Glutamatergic neuron (in vitro differentiated cells): ENCODE results near the gene NUAK2. TPM values are rescaled to one million over a fixed set of nuclear protein-coding genes. Genes with fewer than 3 reads are reported as not detected.

Experiments used
- DNase-seq: peaks from one replicate; pipeline ENCODE4 v3.0.0; 2022
- H3K27ac Mint-ChIP-seq: one replicate; pipeline ENCODE4 v1.8.0; 2020; ENCODE audit warnings: mild to moderate bottlenecking, mixed read lengths, inconsistent platforms; ENCODE audit not compliant: unreplicated experiment
- H3K27me3 Mint-ChIP-seq: one replicate; pipeline ENCODE4 v1.8.0; 2020; ENCODE audit warnings: mild to moderate bottlenecking, moderate library complexity, mixed read lengths, inconsistent platforms; ENCODE audit not compliant: unreplicated experiment
- H3K36me3 Mint-ChIP-seq: one replicate; pipeline ENCODE4 v1.8.0; 2020; ENCODE audit warnings: mild to moderate bottlenecking, mixed read lengths, inconsistent platforms; ENCODE audit not compliant: unreplicated experiment
- H3K4me1 Mint-ChIP-seq: one replicate; pipeline ENCODE4 v1.8.0; 2020; ENCODE audit warnings: mild to moderate bottlenecking, low read depth, mixed read lengths, inconsistent platforms; ENCODE audit not compliant: unreplicated experiment
- H3K4me3 Mint-ChIP-seq: one replicate; pipeline ENCODE4 v1.8.0; 2020; ENCODE audit warnings: mild to moderate bottlenecking, mixed read lengths, inconsistent platforms; ENCODE audit not compliant: unreplicated experiment
- H3K9me3 Mint-ChIP-seq: one replicate; pipeline ENCODE4 v1.8.0; 2020; ENCODE audit warnings: mild to moderate bottlenecking, moderate library complexity, mixed read lengths, inconsistent platforms; ENCODE audit not compliant: unreplicated experiment
- CTCF ChIP-seq: fragments of 200-600 bp; sonication (generic); IDR thresholded peaks from one replicate; pipeline ENCODE4 v1.5.0; 2021; ENCODE audit not compliant: partially characterized antibody, unreplicated experiment
- total RNA-seq: library from RNA; stranded (reverse); fragmentation: NEBNext Ultra II Directional; extraction: Animal tissue kit (Norgen Biotek cat#: 25700); gene quantifications from one replicate; pipeline ENCODE4 v1.2.1, GENCODE V29; 2021; ENCODE audit not compliant: unreplicated experiment

NUAK2 gene
- total RNA-seq, 1 donor from 2014 or later, result 8.0 TPM

- no peak overlapping the region for H3K27ac Mint-ChIP-seq
- peaks cover 32% of the 10 kb centered on the region for H3K4me1 Mint-ChIP-seq
- TF ChIP-seq CTCF, result no peak
- peaks cover 2% of the 10 kb centered on the region for H3K9me3 Mint-ChIP-seq
- peaks cover 8% of the 10 kb centered on the region for H3K27me3 Mint-ChIP-seq
- no peak overlapping the region for H3K4me3 Mint-ChIP-seq
- H3K36me3 Mint-ChIP-seq, result no peaks in the 10 kb centered on the region
- DNase-seq, result no peak
These were observed 25.4 kb downstream of the NUAK2 start for GRCh38 chr1:205296154-205296553.

- no peaks in the 10 kb centered on the region for H3K36me3 Mint-ChIP-seq
- H3K27me3 Mint-ChIP-seq, result peaks cover 8% of the 10 kb centered on the region
- H3K27ac Mint-ChIP-seq, result peak overlapping the region; percentile 86
- peaks cover 2% of the 10 kb centered on the region for H3K9me3 Mint-ChIP-seq
- no peak for TF ChIP-seq CTCF
- DNase-seq, result no peak
- H3K4me3 Mint-ChIP-seq, result peak overlapping the region; percentile 68
- H3K4me1 Mint-ChIP-seq, result peaks cover 27% of the 10 kb centered on the region
These were observed 26.6 kb downstream of the NUAK2 start for GRCh38 chr1:205294934-205295333.

GRCh38 chr1:205294175-205294917, 27.2 kb downstream of the NUAK2 start:
- DNase-seq, result no peak
- no peaks in the 10 kb centered on the region for H3K36me3 Mint-ChIP-seq
- H3K4me3 Mint-ChIP-seq, result peak overlapping the region; percentile 68
- H3K27ac Mint-ChIP-seq, result peak overlapping the region; percentile 86
- peaks cover 3% of the 10 kb centered on the region for H3K9me3 Mint-ChIP-seq
- peaks cover 8% of the 10 kb centered on the region for H3K27me3 Mint-ChIP-seq
- H3K4me1 Mint-ChIP-seq, result peaks cover 27% of the 10 kb centered on the region
- no peak for TF ChIP-seq CTCF

- Mint-ChIP-seq H3K36me3 (no peaks in the 10 kb centered on the region), H3K4me3 (no peak overlapping the region)
- no peak for DNase-seq
These were observed 28.0 kb downstream of the NUAK2 start for GRCh38 chr1:205293350-205294074.

More at GRCh38 chr1:205293350-205294074, 28.0 kb downstream of the NUAK2 start:
- TF ChIP-seq CTCF, result no peak
- Mint-ChIP-seq H3K27me3 (peaks cover 8% of the 10 kb centered on the region), H3K27ac (no peak overlapping the region), H3K4me1 (peaks cover 24% of the 10 kb centered on the region), H3K9me3 (peaks cover 2% of the 10 kb centered on the region)
